ACC112 (cell line): Measurements from ENCODE around the gene NEFH.
"Not testable (repeated sequence)": the region's sequence is repeated elsewhere in the genome, so short reads cannot be mapped to it uniquely, and the experiment has no call there.

Experiments used
- H2AFZ ChIP-seq: fragments of 200-600 bp; sonication (generic); one replicate; pipeline ENCODE4 v1.6.0; 2017; ENCODE audit warnings: antibody characterized with exemption, low read length; ENCODE audit not compliant: unreplicated experiment
- H3K27ac ChIP-seq: fragments of 200-600 bp; sonication (generic); 2 replicates; pipeline ENCODE4 v1.5.1; 2014; ENCODE audit warnings: low read depth, mild to moderate bottlenecking, antibody characterized with exemption, low read length, moderate library complexity
- H3K27me3 ChIP-seq: fragments of 200-600 bp; sonication (generic); 2 replicates; pipeline ENCODE4 v1.6.1; 2014; ENCODE audit warnings: mild to moderate bottlenecking, antibody characterized with exemption, low read length, moderate library complexity, mixed read lengths; ENCODE audit not compliant: insufficient read depth
- H3K36me3 ChIP-seq: fragments of 200-600 bp; sonication (generic); 2 replicates; pipeline ENCODE4 v1.6.1; 2016; ENCODE audit warnings: mild to moderate bottlenecking, antibody characterized with exemption, low read length, moderate library complexity, mixed read lengths; ENCODE audit not compliant: insufficient read depth
- H3K4me1 ChIP-seq: fragments of 200-600 bp; sonication (generic); one replicate; pipeline ENCODE4 v1.6.1; 2016; ENCODE audit warnings: low read length, mixed read lengths; ENCODE audit not compliant: insufficient read depth, unreplicated experiment, control insufficient read depth
- H3K4me3 ChIP-seq: fragments of 200-600 bp; sonication (generic); 2 replicates; pipeline ENCODE4 v1.5.1; 2014; ENCODE audit warnings: mild to moderate bottlenecking, low read depth, low read length
- H3K79me2 ChIP-seq: fragments of 200-600 bp; sonication (generic); one replicate; pipeline ENCODE4 v1.6.0; 2016; ENCODE audit warnings: low read length; ENCODE audit not compliant: control insufficient read depth, unreplicated experiment, insufficient read depth

NEFH gene

DNA sequence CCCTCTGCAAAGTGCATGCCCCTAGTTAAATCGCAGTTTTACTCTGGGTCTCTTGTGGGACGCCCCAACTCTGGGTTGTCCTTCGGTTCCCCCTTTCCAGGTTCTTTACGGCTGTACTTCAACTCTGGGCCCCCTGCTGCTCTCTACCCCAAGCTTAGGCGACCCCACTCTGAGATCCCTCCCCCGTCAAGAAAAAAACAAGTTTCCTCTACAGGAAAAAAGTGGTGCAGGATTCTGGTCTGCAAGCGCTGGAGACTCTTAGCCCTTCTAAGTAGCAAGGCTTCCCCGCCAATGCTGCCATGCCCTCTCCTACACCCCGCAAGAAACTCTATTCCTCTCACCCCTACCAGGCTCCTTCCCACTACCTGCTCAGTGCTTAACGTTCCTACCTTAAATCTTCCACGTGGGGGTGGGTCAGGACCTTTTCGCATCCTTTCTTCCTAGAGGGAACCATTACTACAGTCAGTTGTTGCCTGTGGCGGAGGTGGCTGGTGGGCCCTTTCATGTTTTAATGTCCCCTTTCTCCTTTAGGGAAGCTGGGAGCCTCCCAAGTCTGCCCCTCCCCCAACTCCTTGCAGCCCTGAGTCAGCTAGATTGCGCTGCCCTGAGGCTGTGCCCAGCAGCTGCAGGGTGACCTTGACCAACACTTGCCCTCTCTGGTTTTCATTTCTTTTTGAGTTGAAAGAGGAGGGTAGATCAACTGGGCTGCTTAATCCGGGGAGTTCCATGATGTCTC, 1.4 kb downstream of the NEFH start:
- Histone ChIP-seq H2AFZ (peak overlapping the region; percentile 18), H3K4me3 (peak overlapping the region; percentile 84), H3K27ac (no peak overlapping the region), H3K27me3 (peaks cover 9% of the 10 kb centered on the region; the same call in 1 of the 2 replicates), H3K36me3 (no peaks in the 10 kb centered on the region), H3K79me2 (no peaks in the 10 kb centered on the region), H3K4me1 (peaks cover 8% of the 10 kb centered on the region)

DNA sequence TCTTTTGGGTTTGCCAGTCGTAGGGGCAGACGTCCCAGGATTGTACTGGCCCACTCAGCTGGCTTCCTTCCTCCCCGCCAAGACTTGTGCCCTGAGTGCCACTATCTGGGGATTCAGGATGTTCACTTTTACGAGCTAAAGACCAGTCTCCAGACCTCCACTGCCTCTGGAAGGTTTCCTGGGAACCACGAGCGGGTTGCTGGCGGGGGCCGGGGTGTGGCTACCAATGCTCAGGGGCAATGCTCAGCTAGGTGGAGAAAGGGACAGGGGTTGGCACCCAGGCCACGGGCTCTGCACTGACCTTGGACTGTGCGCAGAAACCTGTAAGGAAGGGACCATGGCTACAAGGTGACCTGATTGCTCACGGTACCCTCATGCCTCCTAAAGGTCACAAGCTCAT, 2.2 kb downstream of the NEFH start:
- Histone ChIP-seq H3K4me3 (peak overlapping the region; percentile 84; the same call in 1 of the 2 replicates), H3K36me3 (no peaks in the 10 kb centered on the region), H3K27me3 (peaks cover 9% of the 10 kb centered on the region; the same call in 1 of the 2 replicates), H3K4me1 (peaks cover 8% of the 10 kb centered on the region), H3K79me2 (no peaks in the 10 kb centered on the region), H3K27ac (no peak overlapping the region), H2AFZ (no peak overlapping the region)

DNA sequence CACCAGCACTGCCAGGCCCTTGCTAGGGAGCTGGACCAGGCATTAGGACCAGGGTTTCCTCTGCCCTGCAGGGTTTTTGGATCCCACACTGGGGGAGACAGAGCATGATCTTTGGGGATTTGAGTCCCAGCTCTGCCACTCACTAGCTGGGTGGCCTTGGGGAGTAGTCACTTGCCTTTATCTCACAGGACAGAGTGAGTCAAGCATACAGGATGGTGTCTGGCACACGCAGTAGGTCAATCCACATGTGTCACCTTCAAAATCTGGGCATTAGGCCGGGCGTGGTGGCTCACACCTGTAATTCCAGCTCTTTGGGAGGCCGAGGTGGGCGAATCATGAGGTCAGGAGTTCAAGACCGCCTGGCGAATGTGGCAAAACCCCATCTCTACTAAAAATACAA, 2.7 kb downstream of the NEFH start:
- Histone ChIP-seq H3K27ac (no peak overlapping the region), H2AFZ (no peak overlapping the region), H3K4me1 (peaks cover 8% of the 10 kb centered on the region), H3K36me3 (no peaks in the 10 kb centered on the region), H3K4me3 (no peak overlapping the region), H3K27me3 (peaks cover 9% of the 10 kb centered on the region; the same call in 1 of the 2 replicates), H3K79me2 (no peaks in the 10 kb centered on the region)

DNA sequence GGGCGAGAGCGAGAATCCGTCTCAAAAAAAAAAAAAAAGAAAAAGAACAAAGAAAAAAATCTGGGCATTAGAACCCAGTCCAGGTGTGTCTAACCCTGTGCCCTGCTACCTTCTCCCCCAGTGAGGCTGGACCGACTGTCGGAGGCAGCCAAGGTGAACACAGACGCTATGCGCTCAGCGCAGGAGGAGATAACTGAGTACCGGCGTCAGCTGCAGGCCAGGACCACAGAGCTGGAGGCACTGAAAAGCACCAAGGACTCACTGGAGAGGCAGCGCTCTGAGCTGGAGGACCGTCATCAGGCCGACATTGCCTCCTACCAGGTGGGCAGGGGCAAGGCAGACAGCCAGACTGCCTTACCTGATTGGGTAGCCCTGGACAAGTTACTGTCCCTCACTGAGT, 3.2 kb downstream of the NEFH start:
- Histone ChIP-seq H3K27ac (no peak overlapping the region), H3K4me1 (peaks cover 8% of the 10 kb centered on the region), H3K27me3 (peaks cover 9% of the 10 kb centered on the region; the same call in 1 of the 2 replicates), H3K36me3 (no peaks in the 10 kb centered on the region), H3K4me3 (no peak overlapping the region), H3K79me2 (no peaks in the 10 kb centered on the region), H2AFZ (no peak overlapping the region)

DNA sequence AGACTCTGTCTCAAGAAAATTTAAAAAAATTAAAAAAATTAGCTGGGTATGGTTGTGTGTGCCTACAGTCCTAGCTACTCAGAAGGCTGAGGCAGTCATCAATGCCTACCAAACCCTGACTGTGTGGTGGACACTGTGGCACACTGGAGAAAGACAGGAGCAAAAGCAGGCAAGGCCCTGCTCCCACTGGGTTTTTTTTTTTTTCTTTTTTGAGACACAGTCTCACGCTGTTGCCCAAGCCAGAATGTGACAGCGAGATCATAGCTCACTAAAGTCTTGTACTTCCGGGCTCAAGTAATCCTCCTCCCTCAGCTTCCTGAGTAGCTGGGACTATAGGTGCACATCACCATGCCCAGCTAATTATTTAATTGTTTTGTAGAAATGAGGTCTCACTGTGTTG, 4.6 kb downstream of the NEFH start:
- Histone ChIP-seq H3K4me3 (no peak overlapping the region), H3K36me3 (no peaks in the 10 kb centered on the region), H3K79me2 (no peaks in the 10 kb centered on the region), H3K27ac (no peak overlapping the region), H3K4me1 (peaks cover 5% of the 10 kb centered on the region), H3K27me3 (peaks cover 9% of the 10 kb centered on the region; the same call in 1 of the 2 replicates), H2AFZ (no peak overlapping the region)

DNA sequence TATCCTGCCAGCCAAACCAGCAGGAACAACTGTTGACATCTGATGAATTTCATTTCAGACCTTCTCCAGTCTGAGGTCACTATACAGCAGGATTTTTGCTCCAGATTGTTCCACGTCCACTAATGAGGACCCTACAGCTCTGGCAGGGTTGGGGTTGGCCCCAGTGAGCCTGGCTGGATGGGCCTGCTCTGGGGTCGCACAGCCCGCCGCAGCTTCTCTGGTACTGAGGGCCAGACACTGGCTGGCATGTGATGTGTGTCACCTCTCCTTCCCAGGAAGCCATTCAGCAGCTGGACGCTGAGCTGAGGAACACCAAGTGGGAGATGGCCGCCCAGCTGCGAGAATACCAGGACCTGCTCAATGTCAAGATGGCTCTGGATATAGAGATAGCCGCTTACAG, 5.4 kb downstream of the NEFH start:
- H3K36me3 ChIP-seq: no peaks in the 10 kb centered on the region
- H3K79me2 ChIP-seq: no peaks in the 10 kb centered on the region
- peaks cover 5% of the 10 kb centered on the region for H3K4me1 ChIP-seq
- H3K27me3 ChIP-seq: peaks cover under 1% of the 10 kb centered on the region; the same call in 1 of the 2 replicates
- H2AFZ ChIP-seq: no peak overlapping the region
- no peak overlapping the region for H3K27ac ChIP-seq
- no peak overlapping the region for H3K4me3 ChIP-seq

DNA sequence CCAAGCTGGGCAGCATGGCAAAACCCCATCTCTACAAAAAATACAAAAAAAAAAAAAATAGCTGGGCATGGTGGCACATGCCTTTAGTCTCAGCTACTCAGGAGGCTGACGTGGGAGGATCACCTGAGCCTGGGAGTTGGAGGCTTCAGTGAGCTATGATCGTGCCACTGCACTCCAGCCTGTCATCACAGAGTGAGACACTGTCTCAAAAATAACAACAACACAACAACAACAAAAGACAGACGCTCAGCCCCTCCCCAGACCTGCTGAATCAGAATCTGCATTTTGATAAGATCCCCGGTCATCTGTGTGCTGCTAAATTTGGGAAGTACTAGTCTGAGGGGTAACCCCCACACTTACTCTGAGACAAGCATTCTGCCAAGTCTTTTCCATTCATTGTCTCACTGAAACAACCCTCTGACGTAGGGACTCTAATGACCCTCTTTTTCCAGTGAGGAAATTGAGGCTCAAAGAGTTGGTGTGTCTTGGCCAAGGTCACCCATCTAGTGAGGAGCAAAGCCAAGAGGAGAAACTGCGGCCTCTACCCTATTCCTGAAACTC, 7.5 kb downstream of the NEFH start:
- no peaks in the 10 kb centered on the region for H3K27me3 ChIP-seq
- H3K27ac ChIP-seq: no peak overlapping the region
- no peak overlapping the region for H2AFZ ChIP-seq
- H3K4me1 ChIP-seq: no peaks in the 10 kb centered on the region
- H3K79me2 ChIP-seq: no peaks in the 10 kb centered on the region
- H3K36me3 ChIP-seq: no peaks in the 10 kb centered on the region
- no peak overlapping the region for H3K4me3 ChIP-seq

DNA sequence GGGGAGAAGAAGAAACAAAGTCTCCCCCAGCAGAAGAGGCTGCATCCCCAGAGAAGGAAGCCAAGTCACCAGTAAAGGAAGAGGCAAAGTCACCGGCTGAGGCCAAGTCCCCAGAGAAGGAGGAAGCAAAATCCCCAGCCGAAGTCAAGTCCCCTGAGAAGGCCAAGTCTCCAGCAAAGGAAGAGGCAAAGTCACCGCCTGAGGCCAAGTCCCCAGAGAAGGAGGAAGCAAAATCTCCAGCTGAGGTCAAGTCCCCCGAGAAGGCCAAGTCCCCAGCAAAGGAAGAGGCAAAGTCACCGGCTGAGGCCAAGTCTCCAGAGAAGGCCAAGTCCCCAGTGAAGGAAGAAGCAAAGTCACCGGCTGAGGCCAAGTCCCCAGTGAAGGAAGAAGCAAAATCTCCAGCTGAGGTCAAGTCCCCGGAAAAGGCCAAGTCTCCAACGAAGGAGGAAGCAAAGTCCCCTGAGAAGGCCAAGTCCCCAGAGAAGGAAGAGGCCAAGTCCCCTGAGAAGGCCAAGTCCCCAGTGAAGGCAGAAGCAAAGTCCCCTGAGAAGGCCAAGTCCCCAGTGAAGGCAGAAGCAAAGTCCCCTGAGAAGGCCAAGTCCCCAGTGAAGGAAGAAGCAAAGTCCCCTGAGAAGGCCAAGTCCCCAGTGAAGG, 9.2 kb downstream of the NEFH start:
- not testable (repeated sequence) for H3K27me3 ChIP-seq, H3K27ac ChIP-seq, H3K4me1 ChIP-seq

DNA sequence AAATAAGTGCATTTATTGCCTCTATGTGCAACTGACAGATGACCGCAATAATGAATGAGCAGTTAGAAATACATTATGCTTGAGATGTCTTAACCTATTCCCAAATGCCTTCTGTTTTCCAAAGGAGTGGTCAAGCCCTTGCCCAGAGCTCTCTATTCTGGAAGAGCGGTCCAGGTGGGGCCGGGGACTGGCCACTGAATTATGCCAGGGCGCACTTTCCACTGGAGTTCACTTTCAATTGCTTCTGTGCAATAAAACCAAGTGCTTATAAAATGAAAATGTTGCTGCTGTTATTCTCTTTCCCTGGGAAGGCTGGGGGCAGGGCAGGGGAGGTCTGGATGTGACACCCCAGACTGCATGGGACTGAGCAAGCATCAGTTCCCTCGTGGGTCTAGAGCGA, 11.0 kb downstream of the NEFH start:
- H2AFZ ChIP-seq: no peak overlapping the region
- H3K4me1 ChIP-seq: no peaks in the 10 kb centered on the region
- H3K27ac ChIP-seq: no peak overlapping the region
- no peaks in the 10 kb centered on the region for H3K27me3 ChIP-seq
- H3K79me2 ChIP-seq: no peaks in the 10 kb centered on the region
- no peak overlapping the region for H3K4me3 ChIP-seq
- H3K36me3 ChIP-seq: no peaks in the 10 kb centered on the region

More for the DNA sequence above, 9.2 kb downstream of the NEFH start:
- not testable (repeated sequence) for H3K36me3 ChIP-seq, H3K79me2 ChIP-seq, H2AFZ ChIP-seq, H3K4me3 ChIP-seq

DNA sequence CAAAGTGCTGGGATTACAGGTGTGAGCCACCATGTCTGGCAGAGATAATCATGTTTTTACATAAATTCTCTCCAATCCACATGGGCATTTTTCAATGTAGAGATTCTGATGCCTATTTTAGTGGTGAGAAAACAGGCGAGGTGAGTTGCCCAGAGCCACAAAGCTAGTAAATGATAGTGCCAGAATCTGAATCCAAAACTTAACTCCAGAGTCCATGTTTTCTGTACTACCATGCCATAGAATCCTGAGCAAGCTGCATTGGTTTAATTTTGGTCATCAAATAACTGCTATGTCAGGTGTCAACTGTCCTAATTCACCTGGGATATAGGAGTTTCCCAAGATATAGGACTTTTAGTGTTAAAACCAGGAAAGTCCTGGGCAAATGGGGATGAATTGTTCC, 13.6 kb downstream of the NEFH start:
- Histone ChIP-seq H3K4me3 (no peak overlapping the region), H2AFZ (no peak overlapping the region), H3K79me2 (no peaks in the 10 kb centered on the region), H3K27me3 (no peaks in the 10 kb centered on the region), H3K27ac (no peak overlapping the region), H3K36me3 (no peaks in the 10 kb centered on the region), H3K4me1 (no peaks in the 10 kb centered on the region)

DNA sequence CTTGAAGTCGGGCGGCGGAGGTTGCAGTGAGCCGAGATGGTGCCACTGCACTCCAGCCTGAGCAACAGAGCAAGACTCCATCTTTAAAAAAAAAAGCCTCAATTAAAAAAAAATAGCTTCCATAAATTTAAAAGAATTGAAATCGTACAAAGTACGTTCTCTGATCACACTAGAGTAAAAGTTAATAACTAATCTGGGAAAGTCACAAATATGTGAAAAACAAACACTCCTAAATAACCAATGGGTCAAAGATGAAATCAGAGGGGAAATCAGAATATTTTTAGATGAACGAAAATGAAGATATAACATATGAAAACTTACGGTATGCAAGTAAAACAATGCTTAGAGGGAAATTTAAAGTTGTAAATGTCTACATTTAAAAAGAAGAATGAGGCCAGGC, 19.8 kb downstream of the NEFH start:
- H3K4me3 ChIP-seq: no peak overlapping the region
- no peaks in the 10 kb centered on the region for H3K79me2 ChIP-seq
- H3K27ac ChIP-seq: no peak overlapping the region
- H3K36me3 ChIP-seq: no peaks in the 10 kb centered on the region
- peaks cover 4% of the 10 kb centered on the region for H3K4me1 ChIP-seq
- H3K27me3 ChIP-seq: no peaks in the 10 kb centered on the region
- no peak overlapping the region for H2AFZ ChIP-seq
